ENCODE measurements around the gene RIN2. TPM values are rescaled to one million over a fixed set of nuclear protein-coding genes. Genes with fewer than 3 reads are reported as not detected.
"Not testable (repeated sequence)": the region's sequence is repeated elsewhere in the genome, so short reads cannot be mapped to it uniquely, and the experiment has no call there.

Gene RIN2
- polyA plus RNA-seq, 5 donors: 26.5 to 45.5 (median 33.1) TPM

DNA sequence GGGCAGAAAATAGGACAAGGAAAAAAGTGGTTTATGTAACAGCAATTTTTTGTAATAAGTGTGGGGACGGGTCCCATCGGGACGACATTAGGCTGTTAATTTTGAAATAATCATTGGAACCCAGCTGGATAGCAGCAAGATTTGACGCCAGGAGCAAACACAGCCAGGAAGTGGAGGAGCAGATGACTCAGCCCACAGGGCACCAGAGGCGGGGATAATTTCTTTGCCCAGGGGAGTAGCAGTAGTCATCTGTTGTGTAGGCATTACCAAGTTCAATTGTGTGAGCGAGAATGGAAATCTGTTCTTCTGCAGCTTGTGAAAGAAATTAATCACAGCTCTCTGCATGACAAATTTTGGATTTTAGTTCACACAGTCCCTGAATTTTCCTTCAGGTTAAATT, 22.6 kb upstream of the RIN2 start:
- no peak for DNase-seq

GRCh38 chr20:19737025-19737424, 21.0 kb upstream of the RIN2 start:
- DNase-seq: no peak

DNA sequence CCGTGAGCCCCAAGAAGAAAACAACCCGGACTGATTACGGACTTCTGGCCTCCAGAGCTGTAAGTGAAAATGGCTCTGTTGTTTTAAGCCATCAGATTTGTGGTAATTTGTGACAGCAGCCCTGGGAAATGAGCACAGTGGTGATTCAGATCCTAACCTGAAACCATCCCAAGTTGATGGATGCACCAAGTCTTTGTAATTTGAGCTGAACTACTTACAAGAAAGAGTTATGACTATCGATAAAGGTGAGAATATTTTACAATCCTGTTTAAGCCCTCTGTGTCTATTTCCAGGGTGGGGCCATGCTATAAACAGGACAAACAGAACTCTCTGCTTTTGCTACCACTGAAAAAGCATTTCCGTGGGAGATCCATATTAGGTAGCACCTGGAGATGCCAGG, 19.1 kb upstream of the RIN2 start:
- DNase-seq: no peak

DNA sequence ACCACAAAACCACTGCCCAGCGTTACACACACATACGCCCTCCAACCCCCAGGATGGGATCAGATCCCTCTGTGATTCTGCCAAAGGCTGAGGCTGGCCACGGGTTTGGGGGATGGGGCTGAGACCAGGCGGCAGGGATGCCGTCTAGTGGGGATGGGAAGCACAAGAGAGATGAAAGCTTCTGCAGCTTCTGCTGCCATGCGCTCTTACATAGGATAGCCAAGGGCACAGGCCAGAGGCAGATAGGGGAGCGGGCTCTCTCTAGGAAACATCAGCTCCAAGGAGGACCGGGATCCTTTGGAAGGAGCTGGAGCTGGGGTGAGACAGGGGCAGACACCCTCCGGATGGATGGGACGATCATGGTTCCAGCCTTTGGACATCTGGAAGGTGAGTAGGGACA, 18.7 kb upstream of the RIN2 start:
- DNase-seq: no peak

GRCh38 chr20:19740512-19740911, 17.5 kb upstream of the RIN2 start:
- no peak for DNase-seq

DNA sequence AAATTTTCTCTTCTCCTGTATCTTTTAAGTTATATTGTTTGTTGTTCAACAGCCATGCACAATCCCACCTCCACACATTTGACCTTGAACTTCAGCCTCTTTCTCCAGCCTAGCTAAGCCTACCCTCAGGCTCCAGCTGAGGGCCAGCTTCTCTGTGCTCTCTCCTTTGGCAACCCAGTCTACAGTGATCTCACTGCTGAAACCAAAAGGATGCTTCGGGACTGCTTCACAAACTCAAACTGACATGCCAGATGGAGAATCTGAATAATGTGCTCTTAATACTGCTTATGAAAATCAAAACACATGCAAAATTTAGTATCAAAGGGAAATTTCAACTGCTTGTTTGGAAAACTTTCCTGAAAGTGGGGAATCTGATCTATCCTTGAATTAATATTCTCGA, 16.1 kb upstream of the RIN2 start:
- DNase-seq: no peak

GRCh38 chr20:19742974-19743639, 15.0 kb upstream of the RIN2 start:
- no peak for DNase-seq

DNA sequence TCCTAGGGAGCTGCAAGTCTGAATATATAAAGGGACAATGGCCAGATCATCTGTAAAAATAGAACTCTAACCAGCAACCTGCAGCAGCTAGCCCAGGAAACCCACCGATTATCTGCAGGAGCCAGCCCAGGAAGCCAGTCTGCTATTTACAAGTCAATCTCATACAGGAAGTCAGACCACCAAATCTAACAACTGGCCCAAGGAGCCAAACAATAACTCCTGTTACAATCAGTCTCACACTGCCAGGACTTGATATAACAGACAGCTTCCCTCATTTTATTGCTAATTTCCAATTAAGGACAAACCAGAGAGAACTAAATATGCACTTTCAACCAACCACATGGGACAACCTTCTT, 14.4 kb upstream of the RIN2 start:
- DNase-seq: no peak

- no peak for DNase-seq
Observed at GRCh38 chr20:19745106-19745505, 13.0 kb upstream of the RIN2 start.

GRCh38 chr20:19745584-19745983, 12.5 kb upstream of the RIN2 start:
- DNase-seq: no peak

DNA sequence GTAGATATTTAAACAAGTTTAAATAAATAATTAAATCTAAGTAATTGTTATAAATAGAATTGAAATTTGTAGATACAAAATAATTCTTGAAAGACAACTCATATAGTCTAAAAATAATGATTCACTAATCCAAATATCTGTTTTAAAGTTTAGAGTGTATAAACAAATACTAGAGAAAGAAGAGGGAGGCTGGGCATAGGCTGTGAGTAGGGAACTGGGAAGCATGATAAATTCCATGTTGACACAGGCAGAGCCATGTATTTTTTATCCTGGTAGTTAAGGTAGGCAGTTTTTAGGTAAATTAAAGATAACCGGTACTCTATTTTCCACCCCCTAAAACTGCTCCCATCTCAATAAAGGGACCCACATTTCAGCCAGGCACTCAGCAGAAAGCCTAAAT, 11.7 kb upstream of the RIN2 start:
- DNase-seq: no peak

GRCh38 chr20:19747903-19748302, 10.2 kb upstream of the RIN2 start:
- DNase-seq: no peak

- no peak for DNase-seq
Observed at GRCh38 chr20:19748681-19749080, 9.4 kb upstream of the RIN2 start.

DNA sequence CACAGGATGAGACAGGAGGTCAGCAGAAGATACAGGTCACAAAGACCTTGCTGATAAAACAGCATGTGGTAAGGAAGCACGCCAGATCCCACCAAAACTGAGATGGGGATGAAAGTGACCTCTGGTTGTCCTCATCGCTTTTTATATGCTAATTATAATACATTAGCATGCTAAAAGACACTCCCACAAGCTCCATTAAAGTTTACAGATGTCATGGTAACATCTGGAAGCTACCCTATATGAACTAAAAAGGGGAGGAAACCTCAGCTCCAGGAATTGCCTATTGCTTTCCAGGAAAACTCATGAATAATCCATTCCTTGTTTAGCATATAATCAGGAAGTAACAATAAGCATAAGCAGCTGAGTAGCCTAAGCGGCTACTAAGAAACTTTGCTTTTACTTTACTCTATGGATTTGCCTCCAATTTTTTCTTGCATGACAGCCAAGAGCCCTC, 8.4 kb upstream of the RIN2 start:
- no peak for DNase-seq

- DNase-seq: no peak
Observed at GRCh38 chr20:19750101-19750606, 7.9 kb upstream of the RIN2 start.

DNA sequence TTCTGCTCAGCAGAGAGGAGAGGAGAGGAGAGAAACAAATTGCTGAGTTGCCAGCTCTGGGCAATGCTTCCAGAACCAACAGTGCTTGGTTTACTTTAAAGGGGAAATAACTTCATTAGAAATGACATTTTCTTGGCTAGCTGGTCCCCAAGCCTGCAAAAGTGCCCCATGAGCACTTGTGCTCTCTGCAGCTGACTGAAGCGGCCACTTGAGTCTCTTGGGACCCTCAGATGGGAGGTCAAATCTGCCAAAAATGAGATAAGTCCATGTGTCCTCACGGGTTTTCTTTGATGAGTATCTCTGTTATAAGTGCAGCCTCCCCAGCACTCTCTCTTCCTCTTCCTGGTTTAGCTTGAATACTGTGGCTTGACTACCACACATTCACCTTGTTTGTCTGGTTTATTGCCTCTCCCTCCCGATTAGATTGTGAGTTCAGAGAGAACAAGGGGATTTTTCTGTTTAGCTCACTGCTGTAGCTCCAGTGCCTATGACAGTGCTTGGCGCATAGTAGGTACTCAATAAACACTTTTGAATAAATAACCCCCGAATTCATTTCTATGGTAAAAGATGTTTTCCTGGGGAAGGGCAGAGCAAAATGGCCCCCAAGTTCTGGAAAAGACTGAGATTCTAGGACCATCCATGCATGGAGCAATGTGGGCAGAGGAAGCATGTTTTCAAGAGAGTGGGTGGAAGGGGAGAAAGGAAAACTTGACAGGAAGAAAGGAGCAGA, 7.0 kb upstream of the RIN2 start:
- no peak for DNase-seq

- not testable (repeated sequence) for DNase-seq
Observed at GRCh38 chr20:19754201-19754600, 3.9 kb upstream of the RIN2 start.

GRCh38 chr20:19756761-19757486, 1.1 kb upstream of the RIN2 start:
- DNase-seq: no peak

DNA sequence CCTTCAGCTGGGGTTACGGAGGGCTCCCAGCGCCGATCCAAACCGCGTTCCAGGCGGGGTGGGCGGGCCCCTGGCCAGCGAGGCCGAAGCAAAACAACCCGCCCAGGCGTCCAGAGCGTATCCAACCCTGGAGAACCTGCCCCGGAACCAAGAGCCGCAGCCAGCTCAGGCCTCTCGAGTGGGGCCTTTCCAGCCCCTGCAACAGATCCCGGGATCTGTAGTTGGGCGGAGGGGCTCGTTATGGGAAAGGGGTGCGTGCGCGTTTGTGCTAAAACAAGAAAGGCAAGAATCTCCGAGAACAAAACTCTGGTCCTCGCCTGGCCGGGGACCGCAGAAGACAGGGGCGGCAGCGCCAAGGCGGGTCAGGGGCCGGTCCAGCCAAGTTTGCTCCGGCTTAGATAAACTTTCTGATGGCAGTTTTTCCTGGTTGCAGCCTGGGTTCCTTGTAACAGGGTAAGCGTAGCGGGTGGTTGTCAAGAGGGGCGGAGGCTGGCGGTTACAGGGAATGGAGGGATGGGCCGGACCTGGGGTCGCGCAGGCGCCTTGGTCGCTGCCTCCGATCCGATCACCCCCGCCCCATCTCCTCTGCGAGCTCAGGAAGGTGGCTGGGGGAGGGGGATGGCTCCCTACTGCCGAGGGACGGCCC, 448 bp upstream of the RIN2 start:
- DNase-seq: peak; percentile 93 to 94

DNA sequence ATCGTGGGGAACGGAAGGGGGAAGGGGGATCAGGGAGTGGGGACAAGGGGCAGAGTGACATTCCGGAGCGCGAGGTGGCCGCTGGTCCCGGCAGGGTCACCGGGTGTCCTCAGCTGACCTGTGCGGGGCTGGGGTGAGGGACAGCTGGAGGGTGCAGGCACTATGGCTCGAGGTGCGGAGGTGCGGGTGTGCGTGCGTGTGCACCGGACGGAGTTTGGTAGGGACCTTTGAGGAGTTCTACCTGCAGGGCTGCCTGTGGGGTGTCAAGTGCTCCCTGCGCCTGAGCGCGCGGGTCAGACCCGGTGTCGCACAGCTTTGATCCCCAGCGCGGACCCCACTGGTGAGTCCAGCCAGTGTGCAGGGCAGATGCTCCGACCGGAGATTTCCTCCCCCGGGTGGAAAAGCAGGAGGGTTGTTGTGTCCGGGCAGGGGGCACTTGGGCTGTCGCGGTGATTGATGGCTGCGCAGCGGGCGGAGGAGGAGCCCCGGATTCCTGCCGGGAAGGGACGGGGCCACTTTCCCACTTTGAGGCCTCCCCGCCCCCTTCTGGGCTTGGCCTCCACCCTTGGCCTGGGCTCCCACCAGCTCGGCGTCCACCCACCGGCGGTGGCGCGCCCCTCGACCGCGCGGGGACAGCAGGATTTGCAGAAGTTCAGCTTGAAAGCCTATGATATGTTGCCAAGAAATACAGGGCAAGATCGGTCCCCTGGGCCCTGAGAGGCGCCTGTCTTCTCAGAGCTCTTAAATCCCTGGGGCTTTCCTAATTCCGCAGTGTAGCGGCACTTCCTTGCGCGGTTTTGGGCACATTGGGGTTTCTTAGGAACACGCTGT, 658 bp downstream of the RIN2 start:
- DNase-seq: peak; percentile 48 to 61

DNA sequence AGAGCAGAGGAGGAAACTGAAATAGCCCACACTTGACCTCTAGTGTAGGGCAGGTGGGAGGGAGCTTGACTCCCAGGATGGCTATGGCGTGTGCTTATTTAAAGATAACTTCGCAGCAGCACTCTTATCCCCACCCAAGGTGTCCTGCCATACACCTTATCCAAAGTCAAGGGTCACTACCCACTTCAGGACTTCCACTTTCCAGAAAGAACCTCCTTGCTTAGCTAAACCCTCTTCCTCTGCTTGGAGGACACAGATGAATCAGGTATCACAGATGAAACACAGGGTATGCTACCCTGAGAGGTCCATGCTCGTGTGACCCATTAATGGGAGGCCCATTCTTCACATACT, 2.3 kb downstream of the RIN2 start:
- no peak for DNase-seq

DNA sequence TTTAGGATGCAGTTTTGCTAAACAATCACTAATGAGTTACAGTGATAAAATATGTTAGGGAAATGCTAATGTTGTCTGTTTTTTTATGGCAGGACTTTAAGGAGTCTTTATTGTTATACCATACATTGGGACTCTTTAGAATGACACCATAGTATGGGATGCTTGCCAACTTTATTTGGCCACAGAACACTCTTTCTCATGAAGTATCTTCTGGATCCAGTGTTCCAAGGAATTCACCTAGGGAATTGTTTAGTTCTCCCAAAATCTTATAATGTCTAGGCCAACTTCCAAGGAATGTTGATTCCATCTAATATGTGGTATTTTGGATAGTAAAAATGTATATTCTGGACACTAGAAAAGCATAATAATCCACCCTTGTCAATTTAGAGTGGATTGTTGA, 3.3 kb downstream of the RIN2 start:
- no peak for DNase-seq

All from right lung (tissue), 5 donors.